D341Med (cell line): Measurements from ENCODE around the gene ACAD10.
A peak's percentile ranks its signal among the peaks of the same experiment; 100 is the strongest.
"Not testable (repeated sequence)": the region's sequence is repeated elsewhere in the genome, so short reads cannot be mapped to it uniquely, and the experiment has no call there.

Source experiments
- DNase-seq: peaks from one replicate; pipeline ENCODE4 v3.0.0; 2012; ENCODE audit warnings: low spot score

Gene ACAD10

DNA sequence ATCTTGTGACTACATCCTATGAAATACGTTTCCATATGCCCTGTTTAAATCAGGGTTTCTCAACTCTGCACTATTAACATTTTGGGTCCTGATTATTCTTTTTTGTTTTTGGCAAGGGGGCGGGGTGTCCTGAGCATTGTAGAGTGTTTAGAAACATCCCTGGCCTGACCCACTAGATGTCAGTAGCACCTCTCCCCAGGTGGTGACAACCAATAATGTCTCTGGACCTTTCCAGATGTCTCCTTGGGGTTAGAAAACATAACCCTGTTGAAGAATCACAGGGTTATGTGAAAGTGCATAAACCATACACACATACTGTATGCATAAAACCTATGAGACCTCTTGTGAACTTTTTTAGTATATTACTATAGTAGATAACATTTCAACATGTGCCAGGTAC, 1.4 kb downstream of the ACAD10 start:
- DNase-seq, result no peak

DNA sequence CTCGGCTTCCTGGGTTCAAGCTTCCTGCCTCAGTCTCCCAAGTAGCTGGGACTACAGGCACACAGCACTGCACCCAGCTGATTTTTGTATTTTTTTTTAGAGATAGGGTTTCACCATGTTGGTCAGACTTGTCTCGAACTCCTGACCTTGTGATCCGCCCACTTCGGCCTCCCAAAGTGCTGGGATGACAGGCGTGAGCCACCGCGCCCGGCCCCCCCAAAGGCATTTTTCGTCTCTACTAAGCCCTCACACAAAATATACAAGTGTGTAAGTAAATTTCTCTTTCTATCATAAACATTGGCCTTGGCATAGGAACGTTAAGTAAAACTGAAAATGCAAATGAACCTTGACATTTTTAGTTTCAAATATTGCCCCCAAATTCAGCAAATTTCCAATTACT, 2.1 kb downstream of the ACAD10 start:
- DNase-seq, result no peak

DNA sequence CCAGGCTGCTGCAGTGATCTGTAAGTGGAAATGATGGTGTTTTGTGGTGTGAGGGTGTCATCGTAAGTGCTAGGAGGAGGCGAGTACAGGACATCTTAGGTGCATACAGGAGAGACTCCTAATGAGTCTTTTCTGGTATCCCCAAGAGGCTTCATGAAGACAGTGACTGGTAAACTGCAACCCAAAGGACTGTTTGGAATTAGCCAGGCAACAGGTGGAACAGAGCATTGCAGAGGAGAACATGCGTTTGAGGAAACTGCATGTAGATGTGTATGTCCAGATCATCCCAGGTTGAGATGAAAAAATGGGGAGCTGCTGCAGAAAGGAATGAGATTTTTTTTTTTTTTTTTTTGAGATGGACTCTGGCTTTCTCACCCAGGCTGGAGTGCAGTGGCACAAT, 5.4 kb downstream of the ACAD10 start:
- no peak for DNase-seq

DNA sequence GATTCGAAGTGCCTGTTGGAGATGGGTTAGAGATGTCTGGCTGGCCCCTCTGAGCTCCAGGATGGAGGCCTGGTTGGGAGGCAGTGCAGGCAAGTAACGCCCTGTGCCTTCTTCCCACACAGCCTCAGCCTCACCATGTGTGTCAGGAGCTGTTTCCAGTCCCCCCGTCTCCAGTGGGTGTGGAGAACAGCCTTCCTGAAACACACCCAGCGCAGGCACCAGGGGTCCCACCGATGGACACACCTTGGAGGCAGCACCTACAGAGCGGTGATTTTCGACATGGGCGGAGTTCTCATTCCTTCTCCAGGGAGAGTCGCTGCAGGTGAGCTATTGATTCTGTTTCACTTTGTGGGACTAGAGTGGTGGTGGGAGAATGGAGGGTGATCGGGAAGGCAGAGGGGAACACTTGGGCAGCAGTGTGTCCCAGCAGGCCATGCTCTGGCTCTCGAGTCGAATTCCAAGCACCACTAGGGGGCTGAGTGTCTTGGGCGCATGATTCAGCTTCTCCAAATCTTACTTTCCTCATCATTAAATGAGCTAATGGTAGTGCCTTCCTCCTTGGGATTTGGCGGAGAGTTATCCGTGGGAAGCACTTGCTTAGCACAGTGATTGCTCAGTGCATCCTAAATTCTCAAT, 6.8 kb downstream of the ACAD10 start:
- peak; percentile 52 for DNase-seq

DNA sequence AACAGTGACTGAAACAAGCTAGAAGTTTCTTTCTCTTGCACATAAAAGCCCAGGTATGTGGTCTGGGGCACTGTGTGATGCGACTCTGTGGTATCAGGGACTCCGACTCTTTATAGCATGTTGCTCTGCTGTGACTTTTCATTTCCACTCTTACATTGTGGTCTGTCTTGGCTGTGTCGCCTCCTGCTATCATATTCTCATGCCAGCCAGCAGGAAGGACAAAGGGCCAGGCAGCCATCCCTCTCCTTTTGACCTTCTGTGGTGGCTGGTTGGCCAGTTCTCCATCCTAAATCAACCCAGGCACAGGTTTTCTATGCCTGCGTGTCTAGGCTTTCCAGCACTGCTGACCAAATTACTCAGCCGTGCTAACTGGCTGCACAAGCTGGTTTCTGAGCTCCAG, 8.0 kb downstream of the ACAD10 start:
- no peak for DNase-seq

DNA sequence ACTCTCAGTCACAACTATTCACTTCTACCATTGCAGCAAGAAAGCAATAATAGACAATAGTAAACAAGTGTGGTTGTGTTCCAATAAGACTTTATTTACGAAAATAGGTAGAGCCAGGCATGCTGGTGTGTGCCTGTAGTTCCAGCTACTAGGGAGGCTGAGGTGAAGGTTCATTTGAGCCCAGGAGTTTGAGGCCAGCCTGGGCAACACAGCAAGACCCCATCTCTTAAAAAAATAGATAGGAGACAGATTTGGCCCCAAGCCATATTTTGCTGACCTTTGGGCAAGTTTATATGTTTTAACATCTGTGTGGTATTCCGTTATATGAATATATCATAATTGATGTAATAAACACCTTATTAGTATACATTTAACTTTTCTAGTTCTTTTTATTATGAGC, 14.1 kb downstream of the ACAD10 start:
- DNase-seq, result no peak

DNA sequence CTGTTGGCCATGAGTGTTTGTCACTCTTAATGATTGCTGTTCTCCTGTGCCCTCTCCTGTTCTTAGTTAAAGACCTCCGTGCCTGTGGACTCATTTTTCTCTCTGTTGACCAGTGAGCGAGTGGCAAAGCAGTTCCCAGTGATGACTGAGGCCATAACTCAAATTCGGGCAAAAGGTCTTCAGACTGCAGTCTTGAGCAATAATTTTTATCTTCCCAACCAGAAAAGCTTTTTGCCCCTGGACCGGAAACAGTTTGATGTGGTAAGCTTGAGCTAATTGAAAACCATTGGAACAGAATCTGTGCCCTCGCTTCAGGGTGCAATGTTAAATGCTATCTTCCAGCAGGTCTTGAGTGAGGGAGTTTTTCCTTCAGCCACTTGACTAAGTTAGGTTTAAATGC, 19.8 kb downstream of the ACAD10 start:
- DNase-seq, result no peak

DNA sequence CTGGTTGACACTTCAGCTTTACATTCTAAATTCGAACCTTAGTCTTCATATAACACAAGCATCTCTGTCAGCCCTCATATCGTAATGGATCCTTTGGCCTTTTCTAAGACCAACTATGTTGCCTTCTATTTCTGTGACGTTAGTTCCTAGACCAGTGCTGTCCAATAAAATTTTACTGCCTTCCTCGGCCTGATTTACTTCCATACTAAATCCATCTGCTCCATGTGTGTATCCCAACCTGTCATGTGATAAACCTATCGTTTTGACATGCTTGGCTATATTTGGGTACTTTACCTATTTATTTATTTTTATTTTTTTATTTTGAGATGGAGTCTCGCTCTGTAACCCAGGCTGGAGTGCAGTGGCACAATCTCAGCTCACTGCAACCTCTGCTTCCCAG, 20.3 kb downstream of the ACAD10 start:
- DNase-seq, result no peak

DNA sequence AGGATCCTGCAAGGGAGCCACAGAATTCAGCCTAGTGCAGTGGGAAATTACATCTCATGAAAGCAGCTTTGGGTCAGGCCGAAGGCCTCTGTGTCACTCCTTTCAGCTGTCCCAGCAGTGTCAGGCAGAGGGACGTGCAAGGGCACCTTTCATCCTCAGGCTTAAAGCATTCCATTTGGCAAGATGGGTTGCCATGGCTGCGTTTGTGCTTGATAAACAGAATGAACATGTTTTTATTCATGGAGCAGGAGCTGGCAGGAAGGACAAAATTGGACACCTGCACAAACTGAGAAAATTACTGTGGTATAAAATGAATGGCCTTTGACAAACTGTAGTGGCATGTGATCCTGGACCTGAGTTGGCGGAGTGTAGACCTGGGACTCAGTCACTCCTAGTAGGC, 29.4 kb downstream of the ACAD10 start:
- DNase-seq, result no peak

DNA sequence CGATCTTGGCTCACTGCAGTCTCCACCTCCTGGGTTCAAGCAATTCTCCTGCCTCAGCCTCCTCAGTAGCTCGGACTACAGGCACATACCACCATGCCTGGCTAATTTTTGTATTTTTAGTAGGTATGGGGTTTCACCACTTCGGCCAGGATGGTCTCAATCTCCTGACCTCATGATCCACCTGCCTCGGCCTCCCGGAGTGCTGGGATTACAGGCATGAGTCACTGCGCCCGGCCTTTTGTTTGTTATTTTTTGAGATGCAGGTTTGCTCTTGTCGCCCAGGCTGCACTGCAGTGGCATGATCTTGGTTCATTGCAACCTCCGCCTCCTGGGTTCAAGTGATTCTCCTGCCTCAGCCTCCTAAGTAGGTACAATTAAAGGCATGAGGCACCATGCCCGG, 33.5 kb downstream of the ACAD10 start:
- DNase-seq, result not testable (repeated sequence)

DNA sequence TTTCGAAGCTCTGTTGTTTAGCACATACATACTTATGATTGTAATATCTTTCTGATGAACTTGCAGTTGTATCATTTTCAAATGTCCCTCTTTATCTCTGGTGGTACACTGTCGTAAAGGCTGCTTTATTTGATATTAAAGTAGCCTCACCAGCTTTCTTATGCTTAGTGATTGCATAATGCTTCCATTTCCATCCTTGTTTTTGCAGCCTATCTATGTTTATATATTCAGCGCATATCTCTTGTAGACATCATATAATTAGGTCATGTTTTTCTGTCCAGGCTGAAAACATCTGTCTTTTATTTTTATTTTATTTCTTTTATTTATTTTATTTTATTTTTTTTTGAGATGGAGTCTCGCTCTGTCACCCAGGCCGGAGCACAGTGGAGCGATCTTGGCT, 34.6 kb downstream of the ACAD10 start:
- no peak for DNase-seq

DNA sequence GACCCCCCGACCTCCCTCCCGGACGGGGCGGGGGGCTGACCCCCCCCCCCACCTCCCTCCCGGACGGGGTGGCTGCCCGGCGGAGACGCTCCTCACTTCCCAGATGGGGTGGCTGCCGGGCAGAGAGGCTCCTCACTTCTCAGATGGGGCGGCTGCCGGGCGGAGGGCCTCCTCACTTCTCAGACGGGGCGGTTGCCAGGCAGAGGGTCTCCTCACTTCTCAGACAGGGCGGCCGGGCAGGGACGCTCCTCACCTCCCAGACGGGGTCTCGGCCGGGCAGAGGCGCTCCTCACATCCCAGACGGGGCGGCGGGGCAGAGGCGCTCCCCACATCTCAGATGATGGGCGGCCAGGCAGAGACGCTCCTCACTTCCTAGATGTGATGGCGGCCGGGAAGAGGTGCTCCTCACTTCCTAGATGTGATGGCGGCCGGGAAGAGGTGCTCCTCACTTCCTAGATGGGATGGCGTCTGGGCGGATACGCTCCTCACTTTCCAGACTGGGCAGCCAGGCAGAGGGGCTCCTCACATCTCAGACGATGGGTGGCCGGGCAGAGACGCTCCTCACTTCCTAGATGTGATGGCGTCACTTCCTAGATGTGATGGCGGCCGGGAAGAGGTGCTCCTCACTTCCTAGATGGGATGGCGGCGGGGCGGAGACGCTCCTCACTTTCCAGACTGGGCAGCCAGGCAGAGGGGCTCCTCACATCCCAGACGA, 38.0 kb downstream of the ACAD10 start:
- DNase-seq, result not testable (repeated sequence)

DNA sequence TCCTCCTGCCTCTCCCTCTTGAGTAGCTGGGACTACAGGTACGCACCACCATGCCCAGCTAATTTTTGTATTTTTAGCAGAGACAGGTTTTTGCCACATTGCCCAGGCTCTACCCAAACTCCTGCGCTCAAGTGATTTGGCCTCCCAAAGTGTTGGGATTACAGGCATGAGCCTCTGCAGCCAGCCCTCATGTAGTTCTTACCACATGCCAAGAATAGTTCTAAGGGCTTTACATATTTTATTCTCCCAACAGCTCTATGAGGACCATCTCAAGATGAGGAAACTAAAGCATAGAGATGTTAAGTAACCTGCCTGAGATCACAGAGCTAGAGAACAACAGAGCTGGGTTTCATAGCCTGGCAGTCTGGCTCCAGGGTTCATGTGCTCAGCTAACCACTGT, 42.9 kb downstream of the ACAD10 start:
- no peak for DNase-seq

DNA sequence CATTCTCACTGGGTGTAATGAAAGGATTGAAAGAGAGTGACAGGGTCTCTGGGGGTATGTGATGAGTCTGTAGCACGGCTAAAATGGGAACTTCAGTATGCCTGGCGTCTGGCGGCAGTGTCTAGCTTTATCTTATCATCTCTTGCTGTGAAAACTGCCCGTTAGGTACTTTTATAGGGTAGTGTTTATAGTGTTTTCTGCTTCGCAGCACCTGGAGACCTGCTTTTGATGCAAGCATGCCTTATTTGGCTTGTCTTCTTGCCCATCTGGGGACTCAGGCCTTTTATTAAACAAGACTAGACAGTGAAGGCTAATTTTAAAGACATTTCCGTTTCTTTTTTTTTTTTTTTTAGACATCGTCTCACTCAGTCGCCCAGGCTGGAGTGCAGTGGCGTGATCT, 44.6 kb downstream of the ACAD10 start:
- no peak for DNase-seq

DNA sequence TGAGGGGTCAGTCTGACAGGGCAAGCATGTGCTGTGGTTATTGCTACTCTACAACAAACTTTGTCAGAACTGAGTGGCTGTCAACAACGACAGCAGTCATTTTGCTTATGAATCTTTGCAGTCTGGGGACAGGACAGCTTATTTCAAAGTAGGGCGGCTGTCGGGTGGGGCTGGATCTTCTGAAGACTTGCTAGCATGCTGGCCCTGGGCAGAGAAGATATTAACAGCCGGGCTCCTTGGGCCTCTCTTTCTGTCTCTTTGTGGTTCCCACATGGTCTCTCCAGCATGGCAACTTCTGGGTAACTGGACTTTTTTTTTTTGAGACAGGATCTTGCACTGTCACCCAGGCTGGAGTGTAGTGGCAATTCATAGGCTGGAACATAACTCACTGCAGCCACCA, 46.9 kb downstream of the ACAD10 start:
- no peak for DNase-seq

DNA sequence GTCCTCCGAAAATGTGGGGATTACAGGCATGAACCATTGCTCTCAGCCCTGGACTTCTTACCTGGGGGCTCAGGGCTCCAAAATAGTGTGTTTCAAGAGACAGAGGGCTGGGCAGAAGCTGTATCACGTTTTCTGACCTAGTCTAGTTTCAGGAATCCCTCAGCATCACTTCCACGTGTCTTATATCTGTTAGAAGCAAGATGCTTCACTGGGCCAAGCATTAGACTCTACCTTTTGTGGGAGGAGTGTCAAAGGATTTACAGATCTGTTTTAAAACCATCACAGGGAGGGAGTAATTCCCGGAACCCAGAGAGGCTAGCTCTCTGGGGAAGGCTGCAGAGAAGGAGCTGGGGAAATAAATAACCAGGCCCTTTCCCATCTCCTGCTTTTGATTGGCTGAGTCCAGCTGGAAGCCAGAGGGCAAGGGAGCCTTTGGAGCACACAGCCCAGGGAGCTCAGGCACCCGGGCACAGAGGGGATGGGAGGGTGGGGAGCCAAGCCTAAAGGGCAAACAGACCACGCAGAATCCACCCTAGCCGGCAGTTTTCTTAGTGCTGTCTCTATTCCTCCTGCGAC, 47.6 kb downstream of the ACAD10 start:
- DNase-seq, result no peak

DNA sequence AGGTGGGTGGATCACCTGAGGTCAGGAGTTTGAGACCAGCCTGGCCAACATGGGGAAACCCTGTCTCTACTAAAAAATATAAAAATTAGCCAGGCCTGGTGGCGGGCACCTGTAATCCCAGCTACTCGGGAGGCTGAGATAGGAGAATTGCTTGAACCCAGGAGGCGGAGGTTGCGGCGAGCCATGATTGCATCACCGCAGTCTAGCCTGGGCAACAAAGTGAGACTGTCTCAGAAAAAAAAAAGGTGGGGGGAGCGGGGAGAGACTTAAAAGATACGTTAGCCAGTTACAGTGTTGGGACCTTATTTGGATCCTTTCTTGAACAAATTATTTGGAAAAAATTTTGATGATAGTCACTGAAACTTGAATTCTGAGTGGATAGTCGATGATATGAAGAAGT, 53.7 kb downstream of the ACAD10 start:
- not testable (repeated sequence) for DNase-seq

DNA sequence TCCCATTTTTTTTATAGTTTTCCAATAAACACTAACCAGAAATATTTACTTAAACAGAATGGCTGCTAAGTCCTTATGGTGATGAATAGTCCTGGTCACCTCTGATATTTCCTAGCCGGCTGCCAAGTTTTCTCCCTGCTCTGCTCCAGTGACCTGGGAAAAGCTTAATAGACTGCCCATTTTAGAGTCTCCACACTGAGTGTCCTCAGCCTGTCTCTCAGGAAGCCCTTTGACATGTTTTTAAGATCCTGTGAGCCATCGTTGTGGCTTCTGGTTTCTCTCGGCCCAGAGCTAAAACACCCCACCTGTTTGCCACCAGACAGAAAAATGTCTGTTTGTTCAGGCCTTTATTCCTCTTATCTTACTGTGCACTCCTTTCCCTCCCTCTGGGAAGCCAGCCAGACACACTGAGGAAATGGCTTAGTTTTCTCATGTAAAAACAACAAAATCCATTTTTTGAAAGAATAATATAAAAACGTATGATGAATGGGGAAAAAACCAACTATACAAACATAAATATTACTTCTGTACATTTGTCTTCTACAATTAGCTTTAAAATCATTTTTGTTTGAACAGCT, 55.5 kb downstream of the ACAD10 start:
- no peak for DNase-seq

DNA sequence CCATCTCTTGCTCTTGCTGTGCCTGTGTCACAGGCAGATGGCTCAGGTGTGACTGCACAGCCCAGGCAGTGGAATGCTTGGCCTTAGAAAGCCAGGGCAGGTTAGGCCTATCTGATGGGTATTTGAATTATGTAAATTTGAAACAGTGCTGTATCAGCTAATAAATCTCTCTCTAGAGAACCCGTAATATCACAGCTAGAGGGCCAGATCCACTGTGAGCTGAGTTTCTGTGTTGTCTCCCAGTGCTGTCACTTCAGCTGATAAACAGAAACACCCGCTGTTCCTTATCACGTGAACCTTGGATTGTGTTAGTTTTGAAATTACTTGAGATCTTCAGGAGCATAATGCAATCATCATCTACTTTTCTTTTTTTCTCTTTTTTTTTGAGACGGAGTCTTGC, 59.4 kb downstream of the ACAD10 start:
- DNase-seq, result no peak

DNA sequence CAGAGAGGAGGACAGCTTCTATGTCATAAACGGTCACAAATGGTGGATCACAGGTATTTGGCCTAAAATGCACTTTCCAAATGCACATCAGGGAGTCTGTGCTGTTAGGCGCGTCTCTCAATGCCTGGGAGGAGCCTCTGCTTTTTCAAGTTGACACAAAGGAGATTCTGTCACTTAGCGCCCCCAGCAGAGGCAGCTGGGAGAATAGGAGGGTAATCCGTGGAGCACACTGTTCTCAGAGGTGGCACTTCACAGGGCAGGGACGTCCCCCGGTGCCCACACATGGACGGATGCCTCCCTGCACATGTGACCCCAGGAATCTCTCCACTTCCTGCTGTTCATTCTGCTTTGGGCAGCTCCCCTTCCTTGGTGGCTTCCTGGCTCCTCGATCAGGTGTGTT, 61.5 kb downstream of the ACAD10 start:
- DNase-seq, result no peak

DNA sequence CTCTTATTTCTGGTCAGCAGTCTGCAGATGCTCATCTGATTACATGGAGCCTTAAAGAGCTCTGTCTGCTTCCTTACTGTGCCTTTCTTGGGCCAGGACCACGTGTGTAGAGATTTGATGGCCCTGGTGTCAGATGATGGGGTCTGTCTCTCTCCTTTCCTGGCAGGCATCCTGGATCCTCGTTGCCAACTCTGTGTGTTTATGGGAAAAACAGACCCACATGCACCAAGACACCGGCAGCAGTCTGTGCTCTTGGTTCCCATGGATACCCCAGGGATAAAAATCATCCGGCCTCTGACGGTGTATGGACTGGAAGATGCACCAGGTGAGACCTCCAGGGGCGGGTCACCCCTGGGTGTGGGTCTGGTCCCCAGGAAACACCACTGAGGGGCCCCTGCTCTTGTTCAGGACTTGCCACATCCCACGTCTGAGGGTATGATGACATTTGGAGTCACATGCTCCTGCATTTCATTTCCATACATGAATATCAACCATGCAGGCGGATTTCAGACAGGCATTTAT, 62.4 kb downstream of the ACAD10 start:
- DNase-seq, result no peak

DNA sequence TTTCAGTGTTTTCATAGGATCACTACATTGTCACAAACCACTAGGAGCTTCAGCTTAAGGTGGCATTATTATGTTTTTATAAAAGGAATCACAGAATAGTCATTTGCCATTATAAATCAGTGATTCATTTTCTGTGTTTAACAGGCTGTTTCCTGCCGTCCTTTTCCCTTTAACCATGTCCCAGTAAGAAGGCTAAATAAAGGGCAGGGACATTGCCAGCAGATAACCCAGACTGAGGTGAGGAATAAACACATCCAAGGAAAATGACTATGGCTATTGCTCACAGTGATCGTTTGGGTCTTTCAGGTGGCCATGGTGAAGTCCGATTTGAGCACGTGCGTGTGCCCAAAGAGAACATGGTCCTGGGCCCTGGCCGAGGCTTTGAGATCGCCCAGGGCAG, 63.0 kb downstream of the ACAD10 start:
- DNase-seq, result no peak

DNA sequence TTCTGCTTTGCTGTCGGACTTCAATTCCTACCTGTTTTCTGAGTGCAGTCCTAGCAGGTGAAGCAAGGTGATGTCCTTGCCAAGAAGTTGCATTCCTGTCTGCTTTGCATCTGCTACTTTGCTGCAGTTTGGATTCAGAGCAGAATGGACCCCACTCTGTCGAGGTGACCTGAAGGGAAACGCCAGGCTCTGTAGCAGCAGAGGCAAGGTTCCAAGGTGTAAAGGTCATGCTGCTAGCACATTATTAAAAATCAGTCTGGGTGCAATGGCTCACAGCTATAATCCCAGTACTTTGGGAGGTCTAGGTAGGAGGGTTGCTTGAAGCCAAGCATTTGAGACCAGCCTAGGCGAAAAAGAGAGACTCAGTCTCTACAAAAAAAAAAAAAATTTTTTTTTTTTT, 63.5 kb downstream of the ACAD10 start:
- DNase-seq, result no peak
